ENCODE measurements around the gene PHLDA2.

Gene PHLDA2

GRCh38 chr11:2921261-2921660 lies 8.0 kb downstream of the PHLDA2 start:
- TF ChIP-seq EZH2phosphoT487 (IDR thresholded peaks at IDR 0.05; ENCODE audit: borderline replicate concordance) (no peak), CTCF (conservative IDR thresholded peaks at IDR 0.05; ENCODE audit: low read length) (no peak)
- Histone ChIP-seq H3K9me2 (replicated peaks; ENCODE audit: low read depth, low read length) (no peaks in the 10 kb centered on the region), H3K4me2 (ENCODE audit: low read depth, low read length, poor library complexity, severe bottlenecking) (no peak overlapping the region), H3K9me3 (ENCODE audit: insufficient read depth, low read depth, low read length) (no peaks in the 10 kb centered on the region), H3K4me1 (ENCODE audit: insufficient read depth, low read length, poor library complexity, severe bottlenecking) (no peaks in the 10 kb centered on the region), H3K9ac (ENCODE audit: low read depth, low read length, poor library complexity, severe bottlenecking) (no peak overlapping the region), H3K27me3 (ENCODE audit: insufficient read depth, low read length, poor library complexity, severe bottlenecking) (no peaks in the 10 kb centered on the region), H2AFZ (ENCODE audit: low read length) (no peak overlapping the region), H3K79me2 (ENCODE audit: insufficient read depth, low read length) (no peaks in the 10 kb centered on the region), H3F3A (ENCODE audit: low read depth) (no peaks in the 10 kb centered on the region), H4K20me1 (ENCODE audit: insufficient read depth, low read length, poor library complexity, severe bottlenecking) (no peaks in the 10 kb centered on the region), H3K4me3 (ENCODE audit: low read length, poor library complexity, severe bottlenecking) (no peak overlapping the region), H3K36me3 (ENCODE audit: insufficient read depth, low read length) (no peaks in the 10 kb centered on the region)

- Histone ChIP-seq H3K9me3 (ENCODE audit: insufficient read depth, low read depth, low read length) (no peaks in the 10 kb centered on the region), H3K9me2 (replicated peaks; ENCODE audit: low read depth, low read length) (no peaks in the 10 kb centered on the region), H3F3A (ENCODE audit: low read depth) (no peaks in the 10 kb centered on the region), H3K27me3 (ENCODE audit: insufficient read depth, low read length, poor library complexity, severe bottlenecking) (no peaks in the 10 kb centered on the region), H3K4me3 (ENCODE audit: low read length, poor library complexity, severe bottlenecking) (no peak overlapping the region), H3K9ac (ENCODE audit: low read depth, low read length, poor library complexity, severe bottlenecking) (no peak overlapping the region), H3K4me1 (ENCODE audit: insufficient read depth, low read length, poor library complexity, severe bottlenecking) (peaks cover 3% of the 10 kb centered on the region), H3K79me2 (ENCODE audit: insufficient read depth, low read length) (no peaks in the 10 kb centered on the region), H4K20me1 (ENCODE audit: insufficient read depth, low read length, poor library complexity, severe bottlenecking) (no peaks in the 10 kb centered on the region), H3K36me3 (ENCODE audit: insufficient read depth, low read length) (no peaks in the 10 kb centered on the region), H3K4me2 (ENCODE audit: low read depth, low read length, poor library complexity, severe bottlenecking) (no peak overlapping the region), H2AFZ (ENCODE audit: low read length) (no peak overlapping the region)
- no peak for TF ChIP-seq CTCF (conservative IDR thresholded peaks at IDR 0.05; ENCODE audit: low read length)
- TF ChIP-seq EZH2phosphoT487 (IDR thresholded peaks at IDR 0.05; ENCODE audit: borderline replicate concordance) = no peak
Measured at GRCh38 chr11:2920343-2920742, 8.9 kb downstream of the PHLDA2 start.

GRCh38 chr11:2919837-2920236 lies 9.4 kb downstream of the PHLDA2 start:
- no peaks in the 10 kb centered on the region for H3K27me3 ChIP-seq (ENCODE audit: insufficient read depth, low read length, poor library complexity, severe bottlenecking)
- H3K36me3 ChIP-seq (ENCODE audit: insufficient read depth, low read length) = no peaks in the 10 kb centered on the region
- H3K4me3 ChIP-seq (ENCODE audit: low read length, poor library complexity, severe bottlenecking) = no peak overlapping the region
- no peak overlapping the region for H2AFZ ChIP-seq (ENCODE audit: low read length)
- H3K9me2 ChIP-seq (replicated peaks; ENCODE audit: low read depth, low read length) = no peaks in the 10 kb centered on the region
- no peaks in the 10 kb centered on the region for H3K9me3 ChIP-seq (ENCODE audit: insufficient read depth, low read depth, low read length)
- no peaks in the 10 kb centered on the region for H3F3A ChIP-seq (ENCODE audit: low read depth)
- H3K79me2 ChIP-seq (ENCODE audit: insufficient read depth, low read length) = no peaks in the 10 kb centered on the region
- H3K4me2 ChIP-seq (ENCODE audit: low read depth, low read length, poor library complexity, severe bottlenecking) = no peak overlapping the region
- no peak overlapping the region for H3K9ac ChIP-seq (ENCODE audit: low read depth, low read length, poor library complexity, severe bottlenecking)
- TF ChIP-seq CTCF (conservative IDR thresholded peaks at IDR 0.05; ENCODE audit: low read length) (no peak), EZH2phosphoT487 (IDR thresholded peaks at IDR 0.05; ENCODE audit: borderline replicate concordance) (no peak)
- peaks cover 8% of the 10 kb centered on the region for H3K4me1 ChIP-seq (ENCODE audit: insufficient read depth, low read length, poor library complexity, severe bottlenecking)
- H4K20me1 ChIP-seq (ENCODE audit: insufficient read depth, low read length, poor library complexity, severe bottlenecking) = no peaks in the 10 kb centered on the region

All from Loucy (cell line).